Measurements from ENCODE around the gene LCN2.

LCN2 gene

DNA sequence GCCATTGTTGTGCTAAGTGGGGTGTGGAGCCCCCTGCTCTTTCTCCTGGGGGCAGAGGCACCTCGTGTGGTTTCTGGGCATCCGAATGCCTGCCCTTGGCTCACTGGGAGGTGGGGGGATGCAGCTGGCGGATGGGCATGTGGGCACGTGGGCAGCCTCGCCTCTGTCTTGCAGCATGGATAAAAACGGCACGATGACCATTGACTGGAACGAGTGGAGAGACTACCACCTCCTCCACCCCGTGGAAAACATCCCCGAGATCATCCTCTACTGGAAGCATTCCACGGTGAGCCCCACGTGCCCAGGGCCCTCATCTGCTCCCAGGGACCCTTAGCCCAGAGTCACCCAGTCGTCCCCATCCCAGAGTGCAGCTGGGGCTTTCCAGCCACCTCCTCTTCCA, 47.1 kb upstream of the LCN2 start:
- no peak overlapping the region for H3K4me3 ChIP-seq (ENCODE audit: low read depth, low read length)
- TF ChIP-seq, protein P1, sequence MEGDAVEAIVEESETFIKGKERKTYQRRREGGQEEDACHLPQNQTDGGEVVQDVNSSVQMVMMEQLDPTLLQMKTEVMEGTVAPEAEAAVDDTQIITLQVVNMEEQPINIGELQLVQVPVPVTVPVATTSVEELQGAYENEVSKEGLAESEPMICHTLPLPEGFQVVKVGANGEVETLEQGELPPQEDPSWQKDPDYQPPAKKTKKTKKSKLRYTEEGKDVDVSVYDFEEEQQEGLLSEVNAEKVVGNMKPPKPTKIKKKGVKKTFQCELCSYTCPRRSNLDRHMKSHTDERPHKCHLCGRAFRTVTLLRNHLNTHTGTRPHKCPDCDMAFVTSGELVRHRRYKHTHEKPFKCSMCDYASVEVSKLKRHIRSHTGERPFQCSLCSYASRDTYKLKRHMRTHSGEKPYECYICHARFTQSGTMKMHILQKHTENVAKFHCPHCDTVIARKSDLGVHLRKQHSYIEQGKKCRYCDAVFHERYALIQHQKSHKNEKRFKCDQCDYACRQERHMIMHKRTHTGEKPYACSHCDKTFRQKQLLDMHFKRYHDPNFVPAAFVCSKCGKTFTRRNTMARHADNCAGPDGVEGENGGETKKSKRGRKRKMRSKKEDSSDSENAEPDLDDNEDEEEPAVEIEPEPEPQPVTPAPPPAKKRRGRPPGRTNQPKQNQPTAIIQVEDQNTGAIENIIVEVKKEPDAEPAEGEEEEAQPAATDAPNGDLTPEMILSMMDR (IDR thresholded peaks at IDR 0.05; ENCODE audit: low read depth, low read length), result no peak
- DNase-seq, result no peak
- H3K9me3 ChIP-seq (ENCODE audit: severe bottlenecking), result no peaks in the 10 kb centered on the region
- no peaks in the 10 kb centered on the region for H3K27me3 ChIP-seq (ENCODE audit: insufficient read depth, low read depth, severe bottlenecking)
- no peak overlapping the region for H3K27ac ChIP-seq
- peaks cover 70% of the 10 kb centered on the region for H3K36me3 ChIP-seq

GRCh38 chr9:128102861-128103588, 46.2 kb upstream of the LCN2 start:
- Histone ChIP-seq H3K27ac (peak overlapping the region; percentile 37), H3K36me3 (peaks cover 78% of the 10 kb centered on the region)

DNA sequence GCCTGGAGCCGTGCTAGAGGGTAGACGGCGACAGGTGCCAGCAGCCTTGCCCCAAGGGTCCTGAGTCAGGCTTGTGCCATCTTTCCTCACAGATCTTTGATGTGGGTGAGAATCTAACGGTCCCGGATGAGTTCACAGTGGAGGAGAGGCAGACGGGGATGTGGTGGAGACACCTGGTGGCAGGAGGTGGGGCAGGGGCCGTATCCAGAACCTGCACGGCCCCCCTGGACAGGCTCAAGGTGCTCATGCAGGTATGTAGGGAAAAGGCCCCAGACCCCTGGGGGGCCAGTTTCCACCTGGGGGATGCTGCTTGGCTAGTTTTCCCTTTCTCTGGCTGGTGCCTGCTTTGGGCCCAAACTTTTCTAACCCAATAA, 45.7 kb upstream of the LCN2 start:
- peak overlapping the region; percentile 37 for H3K27ac ChIP-seq
- H3K9me3 ChIP-seq (ENCODE audit: severe bottlenecking), result no peaks in the 10 kb centered on the region
- peak; percentile 56 for DNase-seq
- H3K4me3 ChIP-seq (ENCODE audit: low read depth, low read length), result no peak overlapping the region
- TF ChIP-seq, protein P1 (IDR thresholded peaks at IDR 0.05; ENCODE audit: low read depth, low read length), result peak; percentile 70
- no peaks in the 10 kb centered on the region for H3K27me3 ChIP-seq (ENCODE audit: insufficient read depth, low read depth, severe bottlenecking)
- H3K36me3 ChIP-seq, result peaks cover 84% of the 10 kb centered on the region

More at GRCh38 chr9:128102861-128103588, 46.2 kb upstream of the LCN2 start:
- TF ChIP-seq, protein P1 (IDR thresholded peaks at IDR 0.05; ENCODE audit: low read depth, low read length), result no peak
- Histone ChIP-seq H3K4me3 (ENCODE audit: low read depth, low read length) (no peak overlapping the region), H3K27me3 (ENCODE audit: insufficient read depth, low read depth, severe bottlenecking) (no peaks in the 10 kb centered on the region), H3K9me3 (ENCODE audit: severe bottlenecking) (no peaks in the 10 kb centered on the region)
- peak; percentile 48 for DNase-seq

- DNase-seq, result no peak
- no peaks in the 10 kb centered on the region for H3K27me3 ChIP-seq (ENCODE audit: insufficient read depth, low read depth, severe bottlenecking)
- H3K36me3 ChIP-seq, result peaks cover 84% of the 10 kb centered on the region
- H3K27ac ChIP-seq, result no peak overlapping the region; the same call in 1 of the 2 replicates
- no peaks in the 10 kb centered on the region for H3K9me3 ChIP-seq (ENCODE audit: severe bottlenecking)
- TF ChIP-seq, protein P1 (IDR thresholded peaks at IDR 0.05; ENCODE audit: low read depth, low read length), result no peak
- no peak overlapping the region for H3K4me3 ChIP-seq (ENCODE audit: low read depth, low read length)
Observed at GRCh38 chr9:128104171-128104618, 45.1 kb upstream of the LCN2 start.

GRCh38 chr9:128105538-128106175, 43.6 kb upstream of the LCN2 start:
- peaks cover 76% of the 10 kb centered on the region for H3K36me3 ChIP-seq

More at GRCh38 chr9:128105538-128106175, 43.6 kb upstream of the LCN2 start:
- TF ChIP-seq, protein P1 (IDR thresholded peaks at IDR 0.05; ENCODE audit: low read depth, low read length), result no peak
- Histone ChIP-seq H3K27me3 (ENCODE audit: insufficient read depth, low read depth, severe bottlenecking) (no peaks in the 10 kb centered on the region), H3K4me3 (ENCODE audit: low read depth, low read length) (no peak overlapping the region), H3K27ac (no peak overlapping the region), H3K9me3 (ENCODE audit: severe bottlenecking) (no peaks in the 10 kb centered on the region)
- no peak for DNase-seq
